Activated CD4-positive, alpha-beta T cell treated with anti-CD3 and anti-CD28 coated beads, Interleukin-2, amount 50 U/mL, for 48 hours (primary cell): ENCODE measurements around the gene IL12A.

Experiments
- DNase-seq, 2 experiments: peaks; one replicate each; pipeline ENCODE4 v3.0.0-alpha.2; 2020

Gene IL12A

DNA sequence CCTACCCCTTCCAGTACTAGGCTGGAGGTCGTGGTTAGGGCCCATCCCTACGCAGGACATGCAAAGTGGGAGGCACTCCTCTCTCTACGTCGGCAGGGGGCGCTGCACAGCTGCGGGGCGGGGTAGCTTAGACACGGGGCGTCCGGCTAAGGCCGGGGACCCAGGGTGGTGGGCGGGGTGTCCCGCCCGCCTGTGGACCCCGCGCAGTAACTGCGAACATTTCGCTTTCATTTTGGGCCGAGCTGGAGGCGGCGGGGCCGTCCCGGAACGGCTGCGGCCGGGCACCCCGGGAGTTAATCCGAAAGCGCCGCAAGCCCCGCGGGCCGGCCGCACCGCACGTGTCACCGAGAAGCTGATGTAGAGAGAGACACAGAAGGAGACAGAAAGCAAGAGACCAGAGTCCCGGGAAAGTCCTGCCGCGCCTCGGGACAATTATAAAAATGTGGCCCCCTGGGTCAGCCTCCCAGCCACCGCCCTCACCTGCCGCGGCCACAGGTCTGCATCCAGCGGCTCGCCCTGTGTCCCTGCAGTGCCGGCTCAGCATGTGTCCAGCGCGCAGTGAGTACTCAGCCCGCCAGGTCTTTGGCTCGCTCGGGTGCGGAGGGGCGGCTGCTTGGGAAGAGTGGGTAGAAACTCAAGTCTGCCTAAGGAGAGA lies at the start of gene IL12A:
Gene IL12A (plus strand): TSS at position 219 of the 655 bp plus-strand sequence.
- peak; percentile 82 to 87 for DNase-seq

DNA sequence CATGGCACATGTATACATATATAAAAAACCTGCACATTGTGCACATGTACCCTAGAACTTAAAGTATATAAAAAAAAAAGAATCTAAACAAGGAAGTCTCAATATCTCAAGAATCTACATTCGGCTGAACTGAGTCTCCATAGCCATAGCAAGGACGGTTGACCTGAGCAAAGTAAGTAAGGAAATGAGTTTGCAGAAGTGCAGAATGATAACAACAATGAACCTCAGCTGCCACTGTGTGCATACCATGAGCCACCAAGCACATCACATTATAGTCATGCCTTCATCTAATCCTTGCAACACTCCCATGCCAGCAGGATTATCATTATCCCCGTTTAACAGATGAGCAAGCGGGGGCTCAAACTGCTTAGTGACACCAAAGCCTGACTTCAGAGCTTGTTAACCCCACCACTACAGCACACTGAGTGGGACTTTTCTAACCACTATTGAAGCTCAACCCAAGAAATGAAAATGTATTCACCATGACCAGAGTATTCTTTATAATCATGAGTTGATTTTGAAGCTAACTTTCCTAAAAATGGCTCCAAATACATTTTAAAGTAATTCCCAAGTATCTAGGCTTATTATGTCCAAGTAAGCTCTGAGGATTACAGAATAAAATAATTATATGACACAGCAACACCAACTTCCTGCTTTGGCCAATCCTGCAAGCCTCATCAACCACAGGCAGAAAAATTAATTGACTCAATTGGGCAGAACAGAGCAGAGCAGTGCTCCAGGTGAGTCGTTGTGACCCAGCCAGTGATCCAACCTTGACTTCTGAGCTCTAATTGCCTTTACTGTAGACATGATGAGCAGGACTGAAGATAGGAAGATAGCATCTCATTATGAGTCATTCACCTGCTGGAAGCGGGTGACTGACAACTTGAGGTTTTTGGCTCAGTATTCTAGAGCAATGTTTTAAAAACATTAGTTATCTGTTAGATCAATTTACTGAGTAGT lies 47.3 kb upstream of the IL12A start:
- no peak for DNase-seq

DNA sequence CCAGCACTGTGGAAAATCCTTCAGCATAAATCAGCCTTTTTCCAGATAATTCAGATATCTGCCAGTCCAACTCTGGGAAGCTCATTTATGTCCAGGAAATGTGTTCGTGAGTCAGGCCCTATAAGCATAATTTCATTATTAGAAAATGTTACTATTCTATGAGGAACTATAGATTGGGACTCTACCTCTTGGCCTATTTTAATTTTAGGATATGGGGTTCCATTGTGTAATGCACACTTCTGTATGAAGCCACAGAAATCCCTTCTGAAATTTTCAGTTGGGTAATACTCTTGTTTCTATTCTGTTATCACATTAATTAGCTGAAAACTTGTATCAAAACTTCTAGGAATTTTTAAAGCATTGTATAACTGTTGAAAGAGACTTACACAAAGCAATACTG lies 43.9 kb upstream of the IL12A start:
- no peak for DNase-seq

DNA sequence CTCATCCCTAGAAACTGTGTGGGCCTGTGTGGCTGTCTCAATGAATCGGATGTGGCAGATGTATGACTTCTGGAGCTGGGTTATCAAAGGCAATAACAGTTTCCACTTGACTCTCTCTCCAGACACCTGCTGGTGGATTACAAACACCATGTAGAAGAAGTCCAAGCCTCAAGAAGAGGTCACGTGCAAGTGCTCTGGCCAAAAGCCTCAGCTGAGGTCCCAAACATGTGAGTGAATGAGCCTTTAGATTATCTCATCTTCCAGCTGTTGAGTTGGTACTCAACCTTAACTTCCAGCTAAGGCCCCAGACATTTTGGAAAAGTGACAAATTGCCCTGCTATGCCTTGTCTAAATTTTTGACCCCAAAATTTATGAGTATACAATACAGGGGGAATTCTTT lies 42.7 kb upstream of the IL12A start:
- no peak for DNase-seq

DNA sequence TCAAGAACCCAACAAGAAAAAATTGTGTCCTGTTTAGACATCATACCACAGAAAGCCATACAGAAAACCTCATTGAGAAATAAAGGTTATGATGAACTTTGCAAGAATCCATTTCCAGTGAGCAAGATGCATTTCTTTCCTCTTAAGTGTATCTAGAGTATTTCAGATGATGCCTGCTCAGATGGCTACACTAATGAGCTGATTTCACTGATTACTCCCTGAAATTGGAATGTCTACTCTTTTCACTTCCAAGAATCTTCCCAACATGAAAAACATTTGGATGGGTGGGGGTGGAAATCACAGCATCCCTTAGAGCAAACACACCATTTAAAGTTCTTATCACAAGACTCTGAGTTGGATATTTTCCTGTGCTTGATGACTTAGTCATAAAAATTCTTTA lies 41.4 kb upstream of the IL12A start:
- no peak for DNase-seq

DNA sequence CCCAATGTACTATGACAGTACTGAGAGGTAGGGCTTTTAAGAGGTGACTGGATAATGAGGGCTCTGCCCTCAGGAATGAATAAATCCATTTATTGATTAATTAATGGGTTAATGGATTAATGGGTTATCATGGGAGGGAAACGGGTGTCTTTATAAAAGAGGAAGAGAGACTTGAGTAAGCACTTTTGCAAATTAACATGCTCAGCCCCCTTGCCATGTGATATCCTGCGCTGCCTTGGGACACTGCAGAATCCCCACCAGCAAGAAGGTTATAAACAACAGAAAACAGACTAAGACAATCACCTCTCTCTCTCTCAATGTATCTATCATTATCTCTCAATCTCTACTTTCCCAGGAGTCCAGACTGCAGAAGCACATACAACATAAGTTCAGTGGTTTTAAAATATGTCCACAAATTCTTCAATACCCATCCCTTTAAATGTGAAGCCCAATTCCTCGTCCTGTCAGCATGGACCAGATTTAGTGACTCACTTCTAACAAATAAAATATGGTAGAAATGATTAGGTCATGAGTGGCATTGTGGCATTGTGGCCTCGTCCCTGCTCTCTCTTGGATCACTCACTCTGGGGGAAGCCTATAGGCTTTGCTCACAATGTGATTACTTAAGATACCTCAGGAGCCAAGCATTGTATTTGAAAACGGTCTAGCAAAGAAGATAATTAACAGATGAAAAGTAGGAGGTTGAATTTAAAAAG lies 40.0 kb upstream of the IL12A start:
- DNase-seq = no peak

DNA sequence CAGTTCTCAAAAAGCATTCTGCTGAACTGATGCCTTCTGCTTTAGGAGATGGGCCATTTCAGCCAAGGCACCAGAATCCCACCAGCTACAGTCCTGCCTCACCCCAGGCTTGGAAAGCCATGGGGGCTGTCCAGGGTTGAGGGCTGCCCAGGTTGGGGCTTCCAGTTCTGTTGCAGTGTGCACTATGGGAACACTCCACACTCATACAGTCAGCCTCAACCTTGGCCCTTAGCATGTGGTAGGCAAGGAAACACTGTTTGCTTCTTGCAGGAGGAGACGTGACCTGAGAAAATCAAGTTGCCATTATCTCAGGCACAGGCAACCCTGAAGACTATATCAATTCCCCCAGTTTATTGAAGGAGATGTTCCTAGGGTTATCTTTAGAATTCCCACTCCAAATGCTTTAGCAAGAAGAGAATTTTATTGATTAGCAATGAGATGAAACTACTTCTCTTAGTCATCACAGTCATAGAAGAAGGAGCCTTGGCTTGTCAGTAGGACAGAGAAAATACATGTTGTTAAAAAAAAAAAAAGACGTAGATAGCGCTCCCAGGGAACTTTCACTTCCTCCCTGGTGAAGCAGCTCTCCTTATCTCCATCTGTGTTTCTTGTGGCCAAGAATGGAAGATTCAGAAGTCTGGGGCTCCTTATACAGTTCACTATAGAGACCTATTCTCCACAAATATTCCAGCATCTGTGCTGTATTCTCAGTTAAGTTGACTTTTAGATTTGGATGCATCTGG lies 38.3 kb upstream of the IL12A start:
- no peak for DNase-seq

DNA sequence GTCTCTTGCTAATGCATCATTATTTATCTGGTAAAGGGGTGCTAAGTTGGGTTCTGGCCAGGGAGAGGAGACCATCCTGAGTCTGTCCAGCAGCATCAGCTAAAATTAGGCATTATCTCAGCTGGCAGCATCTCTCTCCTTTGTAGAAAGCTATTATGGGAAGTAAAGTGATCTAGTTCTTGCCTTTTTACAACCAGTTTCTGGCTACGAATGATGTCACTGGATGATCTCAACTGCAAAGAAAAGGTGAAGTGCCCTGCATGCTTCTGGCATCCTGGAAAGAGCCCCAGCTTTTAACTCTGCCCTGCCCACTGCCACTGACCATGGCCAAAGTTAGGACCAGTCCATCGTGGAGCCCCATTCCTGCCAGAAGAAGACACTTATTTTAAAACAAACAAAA lies 37.1 kb upstream of the IL12A start:
- DNase-seq = no peak

DNA sequence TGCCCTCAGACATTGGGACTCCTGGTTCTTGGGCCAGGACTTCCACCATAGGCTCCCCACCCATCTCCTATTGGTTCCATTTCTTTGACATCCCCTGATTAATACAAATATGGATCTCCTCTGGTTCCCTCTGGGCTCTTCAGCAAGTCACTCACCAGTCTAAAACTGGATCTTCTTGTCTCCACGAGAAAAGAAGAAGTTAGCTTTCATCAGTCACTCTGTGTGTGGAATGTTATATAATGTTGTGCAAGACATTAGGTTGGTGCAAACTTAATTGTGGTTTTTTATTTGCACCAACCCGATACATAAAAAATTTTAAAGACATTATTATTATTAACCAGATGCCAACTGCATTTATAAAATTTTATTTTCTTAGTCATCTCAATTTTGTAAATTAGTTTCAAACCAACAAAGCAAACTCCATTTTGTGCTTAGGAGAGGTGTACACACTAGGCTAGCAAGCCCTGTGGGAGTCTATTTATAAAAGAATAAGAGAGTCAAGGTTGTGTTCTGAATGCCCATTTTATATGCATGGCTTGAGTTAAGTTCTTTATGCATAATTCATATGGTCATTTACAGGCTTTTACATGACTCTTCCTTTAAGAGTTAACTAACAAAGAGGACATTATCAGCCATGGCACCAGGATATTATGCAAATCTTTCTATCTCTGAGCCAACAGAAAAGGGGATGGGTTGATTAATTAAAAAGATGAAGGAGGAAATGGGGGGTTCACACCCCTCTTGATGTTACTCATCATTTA lies 35.1 kb upstream of the IL12A start:
- no peak for DNase-seq

DNA sequence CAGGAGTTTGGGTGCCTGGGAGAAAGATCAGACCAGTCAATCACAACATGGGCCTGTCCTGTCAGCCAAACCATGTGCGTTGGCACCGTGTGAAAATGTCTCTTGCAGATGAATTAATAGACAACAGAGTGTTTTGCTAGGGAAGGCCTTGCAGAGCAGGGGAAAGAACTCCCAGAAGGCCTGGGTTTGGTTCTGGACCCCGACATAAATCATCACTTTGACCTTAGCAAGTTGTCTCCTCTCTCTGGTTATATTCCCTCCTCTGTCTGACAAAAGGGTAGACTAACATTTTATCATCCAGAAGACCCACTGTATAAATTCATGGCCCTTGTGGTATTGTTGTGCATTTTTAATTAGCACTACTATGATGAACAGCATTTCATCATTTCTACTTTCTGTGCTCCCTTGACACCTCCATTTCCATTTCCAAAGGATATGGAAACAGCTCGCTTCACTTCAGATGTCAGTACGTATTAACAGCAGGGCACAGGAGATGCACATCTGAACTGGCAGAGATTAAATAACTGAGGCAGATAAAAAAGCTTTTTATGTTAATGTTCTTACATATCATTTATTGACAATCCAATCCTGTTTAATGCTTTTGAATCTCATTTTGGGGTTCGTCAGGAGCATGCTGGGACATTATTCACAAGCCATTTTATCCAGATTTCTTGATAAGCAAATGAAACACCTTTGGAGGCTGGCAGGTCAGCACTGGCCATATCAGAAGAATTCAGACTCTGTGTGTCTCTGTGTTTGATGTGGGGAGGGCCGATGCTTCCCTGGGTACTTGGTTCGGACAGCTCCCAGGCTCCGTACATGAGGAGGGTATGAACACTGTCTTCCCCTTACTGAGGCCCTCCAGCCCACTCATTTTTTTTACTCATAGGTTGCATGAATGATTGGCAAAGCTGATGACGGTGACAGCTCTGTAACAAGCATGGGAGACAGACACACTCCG lies 28.2 kb upstream of the IL12A start:
- DNase-seq = no peak

DNA sequence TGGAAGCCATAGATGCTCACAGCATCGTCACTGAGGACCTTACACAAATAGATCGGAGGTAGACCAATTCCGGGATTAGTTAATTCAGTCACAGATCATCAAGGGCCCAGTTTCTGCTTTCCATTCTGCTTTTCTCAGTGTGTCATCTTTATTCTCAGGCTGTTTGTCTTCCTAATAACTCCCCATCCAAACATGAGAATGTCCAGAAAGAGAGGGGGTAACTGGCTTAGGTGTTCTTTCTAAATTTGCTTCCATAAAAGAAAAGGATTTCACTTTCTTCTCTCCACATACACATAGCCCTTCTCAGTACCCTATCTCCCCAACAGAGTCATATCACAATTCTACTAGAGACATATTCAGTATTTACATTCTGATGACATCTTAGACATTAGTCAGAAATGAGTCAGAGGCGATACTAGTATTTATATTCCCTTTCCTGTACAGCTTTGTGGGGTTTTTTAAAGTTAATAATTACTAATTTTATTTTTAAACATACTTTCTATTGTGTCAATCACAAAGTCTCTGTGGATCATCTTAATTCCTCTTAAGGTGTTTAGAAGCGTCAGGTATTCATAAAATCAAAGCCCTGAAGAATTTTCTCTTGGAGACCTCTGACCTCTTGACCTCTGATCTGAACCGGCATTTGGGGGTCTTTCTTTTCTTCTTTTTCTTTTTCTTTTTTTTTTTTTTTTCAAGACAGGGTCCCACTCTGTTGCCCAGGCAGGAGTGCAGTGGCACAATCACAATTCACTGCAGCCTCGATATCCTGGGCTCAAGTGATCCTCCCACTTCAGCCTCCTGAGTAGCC lies 24.3 kb upstream of the IL12A start:
- no peak for DNase-seq

DNA sequence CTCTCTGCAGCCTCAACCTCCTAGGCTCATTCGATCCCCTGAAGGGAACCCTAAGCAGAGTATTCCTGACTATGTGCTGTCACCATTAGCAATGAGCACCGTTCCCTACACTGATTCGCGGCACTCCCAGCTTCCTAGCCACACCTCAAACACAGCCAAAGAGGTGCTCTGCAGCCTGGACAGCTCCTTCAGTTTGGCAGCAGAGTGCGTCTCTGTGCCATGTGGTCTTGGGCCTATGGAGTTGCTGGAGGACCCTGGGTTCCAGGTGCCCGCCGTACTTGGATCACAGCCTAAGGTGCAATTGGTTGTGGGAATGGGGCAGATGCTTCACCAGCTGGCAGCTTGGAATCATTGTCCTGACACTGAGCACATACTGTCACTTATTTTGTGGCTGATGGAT lies 17.3 kb upstream of the IL12A start:
- no peak for DNase-seq

DNA sequence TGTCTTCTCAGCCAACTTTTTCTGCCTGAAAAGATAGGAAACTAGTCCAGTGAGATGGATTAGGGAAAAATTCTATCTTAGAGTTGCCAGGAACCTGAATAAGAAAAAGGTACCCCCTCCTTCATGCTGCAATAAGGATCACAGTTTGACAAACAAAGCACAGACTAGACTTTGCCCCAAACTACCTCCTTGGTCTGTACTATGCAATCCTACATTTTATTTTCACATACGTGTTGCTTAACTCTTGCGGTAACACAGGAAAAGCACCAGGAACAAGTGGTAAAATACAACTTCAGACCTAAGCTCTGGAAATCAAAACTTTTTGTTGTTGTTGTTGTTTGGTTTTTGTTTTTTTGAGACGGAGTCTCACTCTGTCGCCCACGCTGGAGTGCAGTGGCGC lies 11.3 kb upstream of the IL12A start:
- no peak for DNase-seq

DNA sequence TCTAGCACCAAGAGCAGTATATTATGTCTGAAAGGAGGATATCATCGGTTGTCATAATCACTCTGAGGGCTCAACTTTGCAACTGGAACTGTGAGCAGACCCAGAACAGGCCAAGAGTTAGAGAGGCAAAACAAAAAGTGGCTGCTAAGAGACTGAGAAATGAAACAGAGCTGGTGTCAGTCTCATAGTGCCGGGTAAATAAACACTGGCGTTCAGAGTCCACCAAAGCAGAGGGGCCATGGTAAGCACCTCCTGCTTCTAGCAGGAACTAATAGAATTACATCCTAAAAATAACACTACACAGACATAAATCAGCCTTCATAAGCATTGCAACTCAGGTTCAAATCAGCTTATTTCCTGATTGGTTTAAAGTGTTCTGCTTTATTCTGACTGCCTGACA lies 10.3 kb upstream of the IL12A start:
- no peak for DNase-seq

DNA sequence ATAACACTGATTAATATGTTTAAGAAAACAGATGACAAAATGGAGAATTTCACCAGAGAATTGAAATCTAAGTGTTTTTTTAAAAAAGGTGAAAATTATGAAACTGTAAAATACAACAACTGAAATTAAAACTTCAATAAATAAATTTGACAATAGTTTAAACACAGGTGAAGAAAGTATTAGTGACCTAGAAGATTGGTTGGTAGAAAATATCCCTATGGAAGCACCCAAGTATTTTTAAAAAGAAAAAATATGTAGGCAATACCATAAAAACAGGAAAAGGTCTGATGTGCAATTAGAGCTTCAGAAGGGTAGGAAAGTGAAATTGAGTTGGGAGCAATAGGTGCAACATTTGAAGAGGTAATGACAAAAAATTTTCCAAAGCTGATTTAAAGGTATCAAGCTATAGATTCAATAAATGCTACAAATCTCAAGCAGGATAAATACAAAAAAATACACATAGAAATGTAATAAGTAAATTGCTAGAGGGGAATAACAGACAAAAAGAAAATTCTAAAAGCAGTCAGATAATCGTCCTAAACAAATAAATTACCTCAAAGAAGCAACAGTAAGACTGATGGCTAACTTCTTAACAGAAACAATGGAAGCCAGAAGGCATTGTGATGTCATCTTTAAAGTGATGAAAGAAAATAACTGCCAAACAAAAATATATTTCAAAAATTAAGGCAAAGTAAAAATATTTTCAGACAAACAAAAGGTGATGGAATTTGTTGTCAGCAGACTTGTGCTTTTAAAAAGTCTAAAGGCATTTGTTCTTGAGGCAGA lies 9.5 kb upstream of the IL12A start:
- no peak for DNase-seq

DNA sequence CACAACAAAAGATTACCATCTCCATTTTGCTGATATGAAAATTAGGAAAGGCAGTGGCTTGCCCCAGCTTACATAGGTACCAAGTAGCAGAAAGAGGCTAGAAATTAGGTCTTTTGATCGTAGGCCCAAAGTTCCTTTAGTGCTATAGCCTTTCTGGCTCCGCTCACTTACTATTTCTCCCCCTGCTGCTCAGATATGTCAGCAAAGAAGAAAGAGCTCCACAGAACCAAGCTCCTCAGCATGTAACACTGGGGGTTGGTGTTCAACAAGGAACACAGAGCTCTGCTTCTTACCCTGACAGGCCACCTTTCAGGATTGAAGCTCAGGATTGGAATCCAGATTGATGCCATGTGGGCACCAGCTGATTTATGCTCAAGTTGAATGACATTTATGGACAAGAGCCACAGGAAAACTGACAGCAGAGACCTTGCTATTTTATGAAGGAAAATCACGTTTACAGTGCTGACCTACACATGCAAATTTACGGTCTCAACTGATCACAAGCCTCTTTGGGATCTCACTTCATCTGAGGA lies 6.1 kb upstream of the IL12A start:
- no peak for DNase-seq

DNA sequence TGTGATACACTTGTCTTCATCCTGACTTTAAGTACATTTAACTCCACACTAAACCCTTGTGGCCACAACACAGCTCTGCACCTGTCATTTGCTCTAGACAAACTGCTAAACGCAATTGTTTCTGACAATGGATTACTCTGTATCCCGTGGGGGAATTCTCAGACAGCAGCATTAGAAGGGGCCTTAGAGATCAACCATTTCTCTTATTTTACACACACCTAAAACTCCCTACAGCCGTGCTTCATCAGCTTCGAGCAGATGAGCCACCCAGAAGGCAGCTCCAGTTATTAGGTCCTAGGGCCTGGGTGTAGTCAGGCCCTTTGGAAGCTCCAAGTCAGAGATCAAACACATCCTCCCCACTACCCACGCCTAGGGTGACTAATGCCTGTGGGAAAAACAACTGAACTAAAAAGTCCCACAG lies 1.3 kb upstream of the IL12A start:
- DNase-seq = peak in 1 of 2 experiments; percentile 38

DNA sequence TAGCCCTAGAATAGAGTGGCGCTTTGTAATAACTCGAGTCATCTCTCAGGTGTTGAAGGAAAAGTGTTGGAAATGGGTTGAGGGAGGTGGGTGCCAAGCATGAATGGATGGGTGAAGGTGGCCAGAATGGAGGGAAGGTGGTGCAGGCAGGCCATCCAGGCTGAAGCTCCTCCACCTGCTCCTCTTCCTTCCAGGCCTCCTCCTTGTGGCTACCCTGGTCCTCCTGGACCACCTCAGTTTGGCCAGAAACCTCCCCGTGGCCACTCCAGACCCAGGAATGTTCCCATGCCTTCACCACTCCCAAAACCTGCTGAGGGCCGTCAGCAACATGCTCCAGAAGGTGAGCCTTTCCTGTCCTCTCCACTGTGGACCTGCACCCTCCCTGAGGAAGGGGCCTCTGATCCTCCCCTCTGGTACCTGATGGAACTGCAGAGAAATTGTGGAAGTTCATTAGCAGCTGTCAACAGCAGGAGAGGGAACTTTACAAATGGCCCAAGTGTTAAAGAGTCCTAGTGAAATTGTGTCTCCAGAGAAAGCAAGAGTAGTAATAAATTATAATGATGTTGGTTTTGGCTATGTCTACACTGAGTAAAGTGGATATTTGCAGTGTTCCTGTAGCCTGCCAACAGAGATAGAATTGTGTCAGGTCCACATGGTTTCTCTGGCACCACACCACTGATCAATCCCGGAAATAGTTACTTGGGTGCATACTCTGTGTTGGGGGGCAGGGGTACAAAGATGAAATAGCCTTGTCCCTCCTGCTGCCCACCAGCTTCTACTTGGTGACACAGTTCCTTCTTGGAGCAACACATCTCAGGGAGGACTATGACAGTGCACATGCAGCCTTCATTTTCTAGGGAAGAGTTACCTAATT lies 1.6 kb downstream of the IL12A start:
- no peak for DNase-seq
